ENCODE measurements around the gene EMILIN2.
"Not testable (repeated sequence)": the region's sequence is repeated elsewhere in the genome, so short reads cannot be mapped to it uniquely, and the experiment has no call there.

EMILIN2 gene

GRCh38 chr18:2847317-2848246 is 776 bp downstream of the EMILIN2 start:
- no peak for TF ChIP-seq CTCF (IDR thresholded peaks at IDR 0.05; ENCODE audit: low read depth, low read length)

GRCh38 chr18:2848247-2849246 is 1.7 kb downstream of the EMILIN2 start:
- no peak for TF ChIP-seq CTCF (IDR thresholded peaks at IDR 0.05; ENCODE audit: low read depth, low read length)
- H3K4me3 ChIP-seq (ENCODE audit: low read depth, low read length) = no peak overlapping the region

More at GRCh38 chr18:2847317-2848246, 776 bp downstream of the EMILIN2 start:
- peak overlapping the region; percentile 61 for H3K4me3 ChIP-seq (ENCODE audit: low read depth, low read length)

- no peak for TF ChIP-seq CTCF (IDR thresholded peaks at IDR 0.05; ENCODE audit: low read depth, low read length)
- no peak overlapping the region for H3K4me3 ChIP-seq (ENCODE audit: low read depth, low read length)
These were observed 4.0 kb downstream of the EMILIN2 start for GRCh38 chr18:2850816-2851215.

GRCh38 chr18:2851771-2852170 is 5.0 kb downstream of the EMILIN2 start:
- TF ChIP-seq CTCF (IDR thresholded peaks at IDR 0.05; ENCODE audit: low read depth, low read length) = no peak
- H3K4me3 ChIP-seq (ENCODE audit: low read depth, low read length) = no peak overlapping the region

GRCh38 chr18:2852460-2852859 is 5.7 kb downstream of the EMILIN2 start:
- not testable (repeated sequence) for H3K4me3 ChIP-seq (ENCODE audit: low read depth, low read length)

GRCh38 chr18:2853173-2853925 is 6.5 kb downstream of the EMILIN2 start:
- no peak overlapping the region for H3K4me3 ChIP-seq (ENCODE audit: low read depth, low read length)
- no peak for TF ChIP-seq CTCF (IDR thresholded peaks at IDR 0.05; ENCODE audit: low read depth, low read length)

Data from WI38 (cell line).